NCI-H2196 (cell line): ENCODE measurements around the gene SERINC5.

ENCODE experiments used
- DNase-seq: peaks from one replicate; lab custom pipeline; 2025; ENCODE audit not compliant: unreplicated experiment; lab: John Stamatoyannopoulos, UW

SERINC5 gene

GRCh38 chr5:80229902-80230255 lies 26.0 kb downstream of the SERINC5 start:
- no peak for DNase-seq

GRCh38 chr5:80227979-80228596 lies 27.8 kb downstream of the SERINC5 start:
- DNase-seq: no peak

DNA sequence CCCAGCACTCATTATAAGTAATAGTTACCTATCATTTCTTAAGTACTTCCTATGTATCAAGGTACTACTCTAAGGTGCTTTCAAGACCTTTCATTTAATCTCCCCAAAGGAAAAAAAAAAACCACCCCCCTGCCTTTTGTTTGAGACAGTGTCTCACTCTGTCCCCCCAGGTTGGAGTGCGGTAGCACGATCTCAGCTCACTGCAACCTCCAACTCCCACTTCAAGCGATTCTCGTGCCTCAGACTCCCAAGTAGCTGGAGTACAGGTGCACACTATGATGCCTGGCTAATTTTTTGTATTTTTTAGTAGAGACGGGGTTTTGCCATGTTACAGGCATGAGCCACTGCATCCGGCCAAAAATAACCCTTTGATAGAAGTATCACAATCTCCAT lies 29.9 kb downstream of the SERINC5 start:
- no peak for DNase-seq

GRCh38 chr5:80225189-80225933 lies 30.5 kb downstream of the SERINC5 start:
- no peak for DNase-seq

DNA sequence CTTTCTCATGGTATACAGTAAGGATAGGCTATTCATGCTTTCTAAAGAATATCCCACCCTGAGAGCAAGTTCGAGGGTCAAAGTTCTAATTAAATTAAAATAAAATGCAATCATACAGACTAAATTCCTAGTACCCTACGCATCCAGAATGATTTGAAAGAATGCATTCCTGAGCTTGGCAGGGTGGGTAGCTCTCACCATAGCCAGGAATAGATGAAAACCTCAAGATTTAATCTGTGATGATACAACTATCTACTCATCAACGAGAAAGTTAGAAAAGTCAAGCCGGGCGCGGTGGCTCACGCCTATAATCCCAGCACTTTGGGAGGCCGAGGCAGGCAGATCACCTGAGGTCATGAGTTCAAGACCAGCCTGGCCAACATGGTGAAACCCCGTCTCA lies 32.3 kb downstream of the SERINC5 start:
- DNase-seq: no peak

GRCh38 chr5:80220245-80220897 lies 35.5 kb downstream of the SERINC5 start:
- DNase-seq: no peak

GRCh38 chr5:80219391-80219790 lies 36.5 kb downstream of the SERINC5 start:
- DNase-seq: no peak

DNA sequence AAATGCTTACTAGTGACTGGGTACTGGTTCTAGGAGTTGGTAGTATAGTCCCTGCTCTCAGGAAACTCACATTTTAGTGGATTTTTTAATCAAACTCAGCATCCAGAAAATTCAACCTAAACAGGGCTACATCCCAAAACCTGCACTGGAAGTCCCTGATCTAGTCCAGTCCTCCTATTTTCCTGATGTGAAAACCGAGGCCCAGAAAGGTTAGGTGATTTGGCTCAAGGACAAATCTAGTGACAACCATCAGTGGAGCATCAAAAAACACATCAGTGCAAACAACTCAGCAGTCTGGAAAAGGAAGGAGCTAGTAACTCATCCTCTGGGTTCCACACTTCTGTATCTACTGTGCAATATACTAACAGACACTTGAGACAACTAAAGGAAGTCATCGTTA lies 38.2 kb downstream of the SERINC5 start:
- no peak for DNase-seq

GRCh38 chr5:80216753-80217596 lies 38.9 kb downstream of the SERINC5 start:
- peak; percentile 72 for DNase-seq

GRCh38 chr5:80216096-80216495 lies 39.8 kb downstream of the SERINC5 start:
- no peak for DNase-seq

GRCh38 chr5:80215523-80215922 lies 40.3 kb downstream of the SERINC5 start:
- no peak for DNase-seq

DNA sequence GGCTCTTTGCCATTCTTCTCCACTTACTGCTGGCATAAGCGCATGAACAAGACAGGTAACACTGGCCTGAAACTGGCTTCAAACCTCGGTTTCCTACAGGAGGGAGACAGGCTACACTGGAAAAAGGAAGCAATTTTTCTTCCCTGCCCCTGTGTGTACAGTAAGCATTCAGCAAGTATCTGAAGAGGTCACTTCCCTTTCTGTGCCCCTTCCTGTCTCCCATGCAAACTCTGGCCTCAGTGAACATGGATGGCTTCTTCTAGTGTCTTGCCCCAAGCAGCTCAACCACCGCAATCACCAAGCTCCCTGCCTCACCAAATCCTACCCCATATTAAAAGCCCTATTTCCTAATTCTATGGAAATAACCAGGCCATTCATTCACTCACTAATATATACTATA lies 42.4 kb downstream of the SERINC5 start:
- no peak for DNase-seq

- DNase-seq: no peak
Measured at GRCh38 chr5:80212171-80212667, 43.6 kb downstream of the SERINC5 start.

GRCh38 chr5:80211327-80211726 lies 44.5 kb downstream of the SERINC5 start:
- no peak for DNase-seq

DNA sequence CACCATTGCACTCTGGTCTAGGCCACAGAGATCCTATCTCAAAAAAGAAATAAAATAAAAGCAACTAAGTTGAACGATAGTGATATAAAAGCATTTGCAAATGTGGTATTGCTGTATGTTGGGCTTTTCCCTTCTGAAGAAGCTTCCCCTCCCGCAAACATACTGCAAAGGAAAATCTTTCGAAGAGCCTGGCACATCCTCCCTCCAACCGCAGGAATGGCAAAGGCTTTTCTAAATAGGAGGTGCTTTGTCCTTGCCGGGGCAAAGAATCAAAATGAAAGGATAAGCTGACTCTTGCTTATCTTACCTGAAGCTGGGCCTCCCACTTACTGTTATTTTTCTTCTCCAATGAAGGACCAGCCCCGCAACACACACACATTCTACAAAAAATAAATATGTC lies 45.8 kb downstream of the SERINC5 start:
- no peak for DNase-seq

- no peak for DNase-seq
Measured at GRCh38 chr5:80208381-80208780, 47.5 kb downstream of the SERINC5 start.

GRCh38 chr5:80207832-80208231 lies 48.0 kb downstream of the SERINC5 start:
- no peak for DNase-seq

GRCh38 chr5:80206282-80206681 lies 49.6 kb downstream of the SERINC5 start:
- no peak for DNase-seq

- DNase-seq: no peak
Measured at GRCh38 chr5:80205846-80206245, 50.0 kb downstream of the SERINC5 start.

DNA sequence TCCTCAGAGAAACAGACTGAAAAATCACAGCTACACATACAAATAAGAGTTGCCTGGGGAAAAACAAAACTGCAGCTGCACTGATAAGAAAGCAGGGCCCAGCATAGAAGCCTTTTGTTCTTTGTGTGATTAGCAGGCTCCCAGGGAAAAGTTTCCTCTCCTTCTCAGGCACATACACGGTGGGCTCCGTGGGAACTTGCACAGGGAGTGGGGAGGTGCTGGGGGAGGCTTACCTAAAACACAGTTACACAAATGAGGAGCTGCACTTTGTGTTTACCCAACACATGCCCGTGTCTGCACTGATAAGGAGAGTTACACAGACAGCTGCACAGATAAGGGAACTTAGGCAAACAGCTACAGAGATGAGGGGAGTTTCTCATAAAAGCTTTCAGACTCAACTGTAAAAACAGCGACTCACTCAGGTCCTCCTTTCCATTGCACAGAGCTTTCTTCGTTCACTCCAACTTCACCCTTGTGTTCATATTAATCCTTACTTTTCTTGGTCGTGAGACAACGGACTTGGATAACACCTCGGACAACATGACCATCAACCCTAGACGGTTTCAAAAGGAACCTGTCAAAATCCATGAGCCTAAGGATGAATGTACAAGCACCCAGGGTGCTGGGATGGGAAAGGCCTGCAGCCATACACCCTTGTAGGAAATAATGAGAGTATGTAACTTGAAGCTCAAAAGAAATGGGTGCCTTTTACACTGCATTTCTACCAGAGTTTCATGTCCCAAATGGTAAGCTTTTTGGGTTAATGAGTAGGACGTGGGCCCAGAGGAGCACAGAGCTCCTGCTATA lies 50.8 kb downstream of the SERINC5 start:
- DNase-seq: no peak
